Astrocyte of the cerebellum (primary cell): Measurements from ENCODE around the gene COL9A3.

Experiments used
- DNase-seq: peaks from one replicate; pipeline ENCODE4 v3.0.0-alpha.2; 2011; ENCODE audit warnings: low read depth
- H3K4me3 ChIP-seq: 2 replicates; pipeline ENCODE4 v1.5.1; 2011; ENCODE audit warnings: mild to moderate bottlenecking, low read depth, low read length, moderate library complexity
- in situ Hi-C: cut with HindIII; loops from 2 replicates; pipeline ENCODE4 v1.10.0; 2017; ENCODE audit warnings: low sequenced_read_pairs
- TF ChIP-seq, protein P1 (sequence below): IDR thresholded peaks from 2 replicates; pipeline ENCODE4 v1.5.1; 2012; ENCODE audit warnings: low read length, low read depth, moderate library complexity, mild to moderate bottlenecking; ENCODE audit errors: missing control alignments

The COL9A3 gene

DNA sequence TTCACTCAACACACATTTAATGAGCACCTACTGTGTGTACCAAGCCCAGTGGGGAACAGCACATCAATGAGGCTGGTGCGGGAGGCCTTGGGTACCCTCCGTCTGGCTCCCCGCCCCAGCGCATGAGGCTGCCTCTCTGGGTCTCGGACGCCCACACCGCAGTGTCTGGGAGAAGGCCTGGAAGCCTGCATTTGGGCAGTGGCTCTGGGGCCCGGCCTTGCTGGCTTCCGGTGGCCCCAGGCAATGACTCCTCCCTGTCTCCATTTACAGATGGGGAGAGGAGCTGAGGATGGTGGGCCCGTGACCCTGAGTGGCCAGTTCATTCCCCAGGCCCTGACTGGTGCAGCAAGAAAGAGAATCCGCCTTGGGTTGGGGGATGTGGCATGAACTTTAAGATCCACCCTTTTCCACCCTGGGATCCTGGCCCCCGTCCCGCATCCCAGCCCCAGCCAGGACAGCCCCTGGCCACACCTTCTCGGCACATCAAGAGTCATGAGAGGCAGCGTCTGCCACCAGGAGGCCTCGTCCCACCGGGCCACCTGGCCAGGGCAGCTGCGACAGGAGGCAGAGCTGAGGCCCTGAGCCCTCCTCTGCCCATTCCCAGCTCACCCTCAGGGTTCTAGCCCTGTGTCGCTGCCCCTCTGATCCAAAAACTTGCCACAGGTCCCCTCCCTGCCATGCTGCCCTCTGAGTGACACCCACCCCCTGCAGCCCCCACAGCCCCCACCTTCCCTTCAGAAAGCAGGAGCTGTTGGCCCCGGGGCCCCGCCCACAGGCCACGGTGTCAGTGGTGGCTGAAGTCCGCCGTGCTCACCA lies 38.0 kb upstream of the COL9A3 start:
- in situ Hi-C loops: no loop called here
- no peak for DNase-seq
- TF ChIP-seq, protein P1, sequence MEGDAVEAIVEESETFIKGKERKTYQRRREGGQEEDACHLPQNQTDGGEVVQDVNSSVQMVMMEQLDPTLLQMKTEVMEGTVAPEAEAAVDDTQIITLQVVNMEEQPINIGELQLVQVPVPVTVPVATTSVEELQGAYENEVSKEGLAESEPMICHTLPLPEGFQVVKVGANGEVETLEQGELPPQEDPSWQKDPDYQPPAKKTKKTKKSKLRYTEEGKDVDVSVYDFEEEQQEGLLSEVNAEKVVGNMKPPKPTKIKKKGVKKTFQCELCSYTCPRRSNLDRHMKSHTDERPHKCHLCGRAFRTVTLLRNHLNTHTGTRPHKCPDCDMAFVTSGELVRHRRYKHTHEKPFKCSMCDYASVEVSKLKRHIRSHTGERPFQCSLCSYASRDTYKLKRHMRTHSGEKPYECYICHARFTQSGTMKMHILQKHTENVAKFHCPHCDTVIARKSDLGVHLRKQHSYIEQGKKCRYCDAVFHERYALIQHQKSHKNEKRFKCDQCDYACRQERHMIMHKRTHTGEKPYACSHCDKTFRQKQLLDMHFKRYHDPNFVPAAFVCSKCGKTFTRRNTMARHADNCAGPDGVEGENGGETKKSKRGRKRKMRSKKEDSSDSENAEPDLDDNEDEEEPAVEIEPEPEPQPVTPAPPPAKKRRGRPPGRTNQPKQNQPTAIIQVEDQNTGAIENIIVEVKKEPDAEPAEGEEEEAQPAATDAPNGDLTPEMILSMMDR: no peak
- H3K4me3 ChIP-seq: no peak overlapping the region

GRCh38 chr20:62779417-62779685 lies 37.5 kb upstream of the COL9A3 start:
- DNase-seq: no peak
- in situ Hi-C loops: no loop called here
- no peak overlapping the region for H3K4me3 ChIP-seq
- TF ChIP-seq, protein P1: no peak

GRCh38 chr20:62780204-62780603 lies 36.6 kb upstream of the COL9A3 start:
- H3K4me3 ChIP-seq: no peak overlapping the region
- no peak for DNase-seq
- TF ChIP-seq, protein P1: no peak
- in situ Hi-C loops: loop anchor here (10.0 kb wide), 1 partner anchor 115 kb away; no protein-coding TSS in a partner anchor

- TF ChIP-seq, protein P1: no peak
- H3K4me3 ChIP-seq: no peak overlapping the region
- no peak for DNase-seq
- in situ Hi-C loops: loop anchor here (10.0 kb wide), 1 partner anchor 116 kb away; no protein-coding TSS in a partner anchor
Observed at GRCh38 chr20:62780696-62781095, 36.2 kb upstream of the COL9A3 start.

DNA sequence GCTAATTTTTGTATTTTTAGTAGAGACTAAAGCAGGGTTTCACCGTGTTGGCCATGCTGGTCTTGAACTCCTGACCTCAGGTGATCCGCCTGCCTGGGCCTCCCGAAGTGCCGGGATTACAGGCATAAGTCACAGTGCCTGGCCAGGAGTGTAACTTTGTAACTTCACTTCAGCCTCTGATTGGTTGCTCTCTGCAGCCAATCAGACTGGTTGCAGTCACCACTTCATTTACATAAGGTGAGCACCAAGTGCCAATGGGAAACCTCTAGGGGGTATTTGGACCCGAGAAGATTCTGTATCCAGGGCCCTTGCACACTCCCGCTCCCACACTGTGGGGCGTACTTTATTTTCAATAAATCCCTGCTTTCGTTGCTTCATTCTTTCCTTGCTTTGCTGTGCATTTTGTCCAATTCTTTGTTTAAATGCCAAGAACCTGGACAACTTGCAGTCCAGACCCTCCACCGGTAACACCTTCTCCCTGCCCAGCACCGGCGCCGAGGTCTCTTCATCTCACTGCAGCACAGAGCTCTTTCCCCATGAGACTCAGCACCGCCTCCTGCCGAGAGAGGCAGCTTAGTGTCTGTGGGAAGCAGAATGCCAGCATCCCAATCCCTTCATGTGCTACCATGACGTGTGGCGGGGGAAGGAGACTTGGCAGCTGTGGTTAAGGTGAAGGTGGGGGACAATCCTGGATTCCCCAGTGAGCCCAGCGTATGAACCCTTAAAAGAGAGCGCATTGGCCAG lies 34.5 kb upstream of the COL9A3 start:
- DNase-seq: no peak
- H3K4me3 ChIP-seq: no peak overlapping the region
- in situ Hi-C loops: loop anchor here (10.0 kb wide), 1 partner anchor 118 kb away; no protein-coding TSS in a partner anchor
- TF ChIP-seq, protein P1: peak; percentile 7

- in situ Hi-C loops: loop anchor here (10.0 kb wide), 1 partner anchor 118 kb away; no protein-coding TSS in a partner anchor
- no peak for DNase-seq
- H3K4me3 ChIP-seq: no peak overlapping the region
- TF ChIP-seq, protein P1: no peak
Observed at GRCh38 chr20:62782893-62783278, 34.0 kb upstream of the COL9A3 start.
